Cardiac septum (tissue), 1 donor: ENCODE results near the gene CRX. TPM values are rescaled to one million over a fixed set of nuclear protein-coding genes. Genes with fewer than 3 reads are reported as not detected.
"Not testable (repeated sequence)": the region's sequence is repeated elsewhere in the genome, so short reads cannot be mapped to it uniquely, and the experiment has no call there.

Experiments
- DNase-seq: peaks from one replicate; pipeline ENCODE4 v3.0.0-alpha.2; 2020; ENCODE audit warnings: low spot score
- intact Hi-C: fragments of 100-400 bp; cut with DNase I; formaldehyde crosslinking; loops from one replicate; pipeline ENCODE4 v1.14.0; 2022
- total RNA-seq: library from RNA; stranded (reverse); fragmentation: NEBNext Ultra II Directional; extraction: Animal tissue kit (Norgen Biotek cat#: 25700); gene quantifications from one replicate; pipeline ENCODE4 v1.2.1, GENCODE V29; 2021
- donor health status: DM: no; HTN: no; CAD: no.

CRX gene
- total RNA-seq, 1 donor from 2014 or later: not detected

- intact Hi-C loops: no loop called here
- DNase-seq: no peak
These were observed 19.2 kb upstream of the CRX start for GRCh38 chr19:47802521-47803043.

- DNase-seq, intact Hi-C loops: not testable (repeated sequence)
These were observed 18.6 kb upstream of the CRX start for GRCh38 chr19:47803148-47803547.

- DNase-seq, intact Hi-C loops: not testable (repeated sequence)
These were observed 18.1 kb upstream of the CRX start for GRCh38 chr19:47803671-47804070.

GRCh38 chr19:47804451-47804850 lies 17.3 kb upstream of the CRX start, which contains the start of gene TPRX1:
TSS of gene TPRX1 (minus strand) at chr19:47804551. CDS start at chr19:47804539, 12 bp downstream.
- DNase-seq, intact Hi-C loops: not testable (repeated sequence)

GRCh38 chr19:47805313-47805712 lies 16.4 kb upstream of the CRX start:
- DNase-seq: no peak
- intact Hi-C loops: no loop called here

GRCh38 chr19:47806435-47806834 lies 15.3 kb upstream of the CRX start:
- intact Hi-C loops: no loop called here

GRCh38 chr19:47813304-47813994 lies 8.3 kb upstream of the CRX start:
- DNase-seq: peak; percentile 84
- intact Hi-C loops: loop anchor here (10.0 kb wide), 1 partner anchor 51 kb away; no protein-coding TSS in a partner anchor

More at GRCh38 chr19:47806435-47806834, 15.3 kb upstream of the CRX start:
- DNase-seq: no peak

- intact Hi-C loops: loop anchor here (10.0 kb wide), 1 partner anchor 51 kb away; no protein-coding TSS in a partner anchor
These were observed 7.8 kb upstream of the CRX start for GRCh38 chr19:47813995-47814328.

GRCh38 chr19:47816270-47816669 lies 5.5 kb upstream of the CRX start:
- not testable (repeated sequence) for DNase-seq
- intact Hi-C loops: loop anchor here (10.0 kb wide), 1 partner anchor 49 kb away; no protein-coding TSS in a partner anchor

More at GRCh38 chr19:47813995-47814328, 7.8 kb upstream of the CRX start:
- no peak for DNase-seq

GRCh38 chr19:47818221-47818620 lies 3.5 kb upstream of the CRX start:
- not testable (repeated sequence) for DNase-seq
- intact Hi-C loops: loop anchor here (10.0 kb wide), 1 partner anchor 47 kb away; no protein-coding TSS in a partner anchor

- no peak for DNase-seq
- intact Hi-C loops: loop anchor here (10.0 kb wide), 1 partner anchor 45 kb away; no protein-coding TSS in a partner anchor
These were observed 1.9 kb upstream of the CRX start for GRCh38 chr19:47819858-47820257.

- intact Hi-C loops: no loop called here
- no peak for DNase-seq
These were observed 1.3 kb upstream of the CRX start for GRCh38 chr19:47820410-47820809.

GRCh38 chr19:47824396-47824795 lies 2.7 kb downstream of the CRX start:
- intact Hi-C loops: no loop called here
- DNase-seq: no peak

GRCh38 chr19:47826800-47827199 lies 5.1 kb downstream of the CRX start:
- intact Hi-C loops: no loop called here
- no peak for DNase-seq

- no peak for DNase-seq
- intact Hi-C loops: no loop called here
These were observed 11.0 kb downstream of the CRX start for GRCh38 chr19:47832723-47833122.

- intact Hi-C loops: no loop called here
These were observed 14.3 kb downstream of the CRX start for GRCh38 chr19:47836038-47836437.

GRCh38 chr19:47839411-47839810 lies 17.7 kb downstream of the CRX start:
- intact Hi-C loops: no loop called here
- no peak for DNase-seq

More at GRCh38 chr19:47836038-47836437, 14.3 kb downstream of the CRX start:
- DNase-seq: no peak

GRCh38 chr19:47839913-47840312 lies 18.2 kb downstream of the CRX start:
- DNase-seq: no peak
- intact Hi-C loops: no loop called here

GRCh38 chr19:47842941-47843340 lies 21.2 kb downstream of the CRX start:
- no peak for DNase-seq
- intact Hi-C loops: no loop called here

- peak; percentile 12 for DNase-seq
- intact Hi-C loops: no loop called here
These were observed 26.7 kb downstream of the CRX start for GRCh38 chr19:47848425-47848822.
